ENCODE measurements around the gene DAPP1. TPM values are rescaled to one million over a fixed set of nuclear protein-coding genes. Genes with fewer than 3 reads are reported as not detected.

DAPP1 gene
- total RNA-seq, 6 donors from 2014 or later: 5.6 to 14.5 (median 10.6) TPM

DNA sequence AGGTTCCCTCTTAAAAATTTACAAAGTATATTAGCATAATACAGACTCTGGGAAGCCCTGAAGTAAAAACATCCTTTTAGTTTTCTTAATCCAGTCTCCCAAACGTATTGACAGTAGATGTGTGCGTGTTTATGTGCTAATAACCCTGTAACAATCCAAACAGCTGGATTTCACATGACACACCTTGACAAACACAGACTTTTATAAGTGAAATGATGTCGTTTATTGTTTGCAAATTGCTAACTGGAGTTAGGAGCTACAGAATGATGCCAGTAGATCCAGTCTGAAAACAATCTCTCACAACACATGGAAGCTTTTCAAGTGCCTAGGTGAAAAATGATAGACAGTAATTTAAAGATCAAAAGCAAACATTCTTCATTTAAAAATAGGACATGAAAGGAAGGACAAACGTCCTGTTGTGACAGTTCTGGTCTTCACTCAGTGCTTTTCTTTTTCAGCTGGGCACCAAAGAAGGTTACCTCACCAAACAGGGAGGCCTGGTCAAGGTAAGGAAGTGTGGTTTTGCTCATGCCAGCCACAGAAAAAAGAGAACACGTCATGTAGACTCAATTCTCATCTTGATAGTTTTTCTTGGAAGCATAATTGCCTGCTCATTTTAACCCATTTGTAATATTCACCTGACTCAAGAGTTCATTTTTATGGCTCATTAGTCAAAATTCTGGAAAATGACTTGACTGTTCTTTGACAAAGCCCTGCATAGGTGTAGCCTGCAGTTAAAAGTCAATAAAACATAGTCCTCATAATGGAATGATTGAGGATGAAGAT, 44.7 kb downstream of the DAPP1 start:
- Histone ChIP-seq H3K36me3 (no peaks in the 10 kb centered on the region), H3K4me1 (no peaks in the 10 kb centered on the region), H3K27ac (peak overlapping the region in 1 of 4 donors; percentile 8), H3K27me3 (no peaks in the 10 kb centered on the region), H3K4me3 (no peak overlapping the region), H3K9me3 (no peaks in the 10 kb centered on the region)
- TF ChIP-seq POLR2A (IDR thresholded peaks at IDR 0.05): no peak
- no peak for TF ChIP-seq CTCF (IDR thresholded peaks at IDR 0.05)
- no peak for TF ChIP-seq POLR2AphosphoS5 (IDR thresholded peaks at IDR 0.05)
- no peak for TF ChIP-seq EP300 (IDR thresholded peaks at IDR 0.05)
- ATAC-seq (ENCODE audit: low FRiP score in 2 of 2) (no peak), DNase-seq (no peak)
- WGBS, 2 donors: 46 to 51% methylated on average over 5 of the region's 5 CpGs

DNA sequence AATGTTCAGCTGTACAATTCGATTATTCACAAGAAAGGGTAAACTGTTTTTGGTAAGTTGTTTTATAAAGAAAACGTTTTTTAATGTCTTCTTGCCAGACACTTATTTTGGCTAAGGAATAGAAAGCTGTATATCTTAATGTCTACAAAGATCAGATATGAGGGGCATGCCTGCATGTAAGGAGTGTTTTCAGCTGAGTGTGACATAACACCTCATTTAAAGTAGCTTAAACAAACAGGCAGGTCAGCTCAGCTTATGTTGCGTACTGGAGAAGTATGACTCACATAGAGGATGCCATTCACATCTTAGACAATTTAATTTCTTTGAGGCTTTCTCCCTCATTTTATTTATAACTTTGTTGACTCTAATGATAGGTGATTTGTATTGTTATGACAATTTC, 47.2 kb downstream of the DAPP1 start:
- no peak overlapping the region for H3K4me3 ChIP-seq
- no peaks in the 10 kb centered on the region for H3K4me1 ChIP-seq
- H3K36me3 ChIP-seq: no peaks in the 10 kb centered on the region
- no peaks in the 10 kb centered on the region for H3K9me3 ChIP-seq
- no peak for DNase-seq
- TF ChIP-seq EP300 (IDR thresholded peaks at IDR 0.05) (no peak), POLR2AphosphoS5 (IDR thresholded peaks at IDR 0.05) (no peak), POLR2A (IDR thresholded peaks at IDR 0.05) (no peak), CTCF (IDR thresholded peaks at IDR 0.05) (no peak)
- no peaks in the 10 kb centered on the region for H3K27me3 ChIP-seq
- no peak for ATAC-seq (ENCODE audit: low FRiP score in 2 of 2)
- no peak overlapping the region for H3K27ac ChIP-seq
- 45 to 48% methylated on average over 3 of the region's 3 CpGs for WGBS, 2 donors

DNA sequence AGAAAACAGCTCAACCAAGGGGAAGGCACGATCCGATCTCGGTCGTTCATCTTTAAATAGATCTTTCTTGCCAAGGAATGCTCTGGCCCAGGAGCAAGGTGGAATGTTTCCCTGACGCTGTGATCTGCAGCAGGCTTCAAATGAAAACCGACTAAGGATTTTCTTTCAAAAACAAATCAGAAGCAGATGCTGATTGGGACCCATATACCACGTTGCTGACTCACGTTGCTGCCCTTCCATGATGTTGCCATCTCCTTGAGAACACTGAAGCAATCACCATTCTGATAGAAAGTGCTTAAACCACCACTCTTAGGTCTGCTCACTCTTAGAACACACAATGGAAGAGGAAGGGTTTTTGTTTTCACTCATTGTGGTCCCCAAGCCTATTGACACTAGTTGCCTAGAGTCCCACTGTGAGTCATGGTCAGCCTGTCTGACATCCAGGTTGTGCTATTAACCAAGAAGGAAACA, 51.5 kb downstream of the DAPP1 start:
- no peaks in the 10 kb centered on the region for H3K4me1 ChIP-seq
- DNase-seq (no peak), ATAC-seq (ENCODE audit: low FRiP score in 2 of 2) (no peak)
- no peaks in the 10 kb centered on the region for H3K27me3 ChIP-seq
- 64 to 67% methylated on average over 8 of the region's 8 CpGs for WGBS, 2 donors
- no peaks in the 10 kb centered on the region for H3K9me3 ChIP-seq
- H3K4me3 ChIP-seq: no peak overlapping the region
- TF ChIP-seq POLR2AphosphoS5 (IDR thresholded peaks at IDR 0.05) (no peak), POLR2A (IDR thresholded peaks at IDR 0.05) (no peak), EP300 (IDR thresholded peaks at IDR 0.05) (no peak), CTCF (IDR thresholded peaks at IDR 0.05) (no peak)
- no peaks in the 10 kb centered on the region for H3K36me3 ChIP-seq
- H3K27ac ChIP-seq: no peak overlapping the region

DNA sequence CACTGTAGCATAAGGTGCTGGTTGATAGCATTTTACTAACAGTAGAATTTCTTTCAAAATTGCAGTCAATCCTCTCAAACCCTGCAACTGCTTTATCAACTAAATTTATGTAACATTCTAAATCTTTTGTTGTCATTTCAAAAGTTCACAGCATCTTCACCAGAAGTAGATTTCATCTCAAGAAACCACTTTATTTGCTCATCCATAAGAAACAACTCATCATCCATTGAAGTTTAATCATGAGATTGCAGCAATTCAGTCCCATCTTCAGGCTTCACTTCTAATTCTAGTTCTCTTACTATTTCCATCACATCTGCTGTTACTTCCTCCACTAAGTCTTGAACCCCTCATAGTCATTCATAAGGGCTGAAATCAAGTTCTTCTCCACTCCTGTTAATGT, 55.9 kb downstream of the DAPP1 start:
- Histone ChIP-seq H3K4me3 (no peak overlapping the region), H3K27ac (no peak overlapping the region), H3K27me3 (no peaks in the 10 kb centered on the region), H3K4me1 (no peaks in the 10 kb centered on the region), H3K9me3 (no peaks in the 10 kb centered on the region), H3K36me3 (peaks cover 0 to 2% (median 0%) of the 10 kb centered on the region in 4 donors)
- ATAC-seq (ENCODE audit: low FRiP score in 2 of 2): no peak
- DNase-seq: no peak
- TF ChIP-seq CTCF (IDR thresholded peaks at IDR 0.05): no peak
- TF ChIP-seq POLR2AphosphoS5 (IDR thresholded peaks at IDR 0.05): no peak
- no peak for TF ChIP-seq EP300 (IDR thresholded peaks at IDR 0.05)
- TF ChIP-seq POLR2A (IDR thresholded peaks at IDR 0.05): no peak

DNA sequence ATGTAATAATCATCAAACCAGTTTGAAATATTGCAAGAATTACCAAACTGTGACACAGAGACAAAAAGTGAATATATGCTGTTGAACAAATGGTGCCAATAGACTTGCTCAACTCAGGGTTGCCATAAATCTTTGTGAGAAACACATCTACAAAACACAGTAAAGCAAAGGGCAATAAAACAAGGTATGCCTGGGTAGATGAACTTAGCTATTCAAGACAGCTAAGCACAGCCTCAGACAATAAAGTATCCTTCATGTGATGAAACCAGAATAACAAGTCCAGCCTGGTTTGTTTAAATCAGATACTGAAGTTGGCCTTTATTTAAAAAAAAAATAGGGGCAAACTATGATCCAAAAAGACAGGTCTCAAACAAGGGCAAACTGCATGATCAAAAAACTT, 58.4 kb downstream of the DAPP1 start:
- DNase-seq (no peak), ATAC-seq (ENCODE audit: low FRiP score in 2 of 2) (no peak)
- Histone ChIP-seq H3K9me3 (no peaks in the 10 kb centered on the region), H3K27ac (no peak overlapping the region), H3K4me3 (no peak overlapping the region), H3K36me3 (peaks cover under 1 to 24% (median 20%) of the 10 kb centered on the region in 4 donors), H3K27me3 (no peaks in the 10 kb centered on the region), H3K4me1 (no peaks in the 10 kb centered on the region)
- TF ChIP-seq CTCF (IDR thresholded peaks at IDR 0.05) (no peak), EP300 (IDR thresholded peaks at IDR 0.05) (no peak), POLR2AphosphoS5 (IDR thresholded peaks at IDR 0.05) (no peak), POLR2A (IDR thresholded peaks at IDR 0.05) (no peak)
